Inflammatory macrophage treated with lipopolysaccharide for 4 hours (primary cell): ENCODE data around the gene TRIP4.
"Not testable (repeated sequence)": the region's sequence is repeated elsewhere in the genome, so short reads cannot be mapped to it uniquely, and the experiment has no call there.

Experiments
- DNase-seq: peaks from one replicate; pipeline ENCODE4 v3.0.0-alpha.2; 2020

TRIP4 gene

GRCh38 chr15:64387562-64388168 lies at the start of gene TRIP4:
Gene TRIP4 (plus strand): TSS chr15:64387836. CDS start chr15:64387864, 28 bp downstream.
- DNase-seq = peak; percentile 98

GRCh38 chr15:64340355-64340754 lies 47.3 kb upstream of the TRIP4 start:
- no peak for DNase-seq

GRCh38 chr15:64341961-64342360 lies 45.7 kb upstream of the TRIP4 start:
- DNase-seq = no peak

GRCh38 chr15:64343222-64343621 lies 44.4 kb upstream of the TRIP4 start:
- DNase-seq = no peak

GRCh38 chr15:64343841-64344240 lies 43.8 kb upstream of the TRIP4 start:
- DNase-seq = no peak

GRCh38 chr15:64344651-64345294 lies 42.9 kb upstream of the TRIP4 start:
- peak; percentile 4 for DNase-seq

GRCh38 chr15:64346242-64346641 lies 41.4 kb upstream of the TRIP4 start:
- DNase-seq = not testable (repeated sequence)

- no peak for DNase-seq
Observed at GRCh38 chr15:64348455-64348854, 39.2 kb upstream of the TRIP4 start.

- DNase-seq = no peak
Observed at GRCh38 chr15:64349375-64349774, 38.3 kb upstream of the TRIP4 start.

GRCh38 chr15:64351265-64351664 lies 36.4 kb upstream of the TRIP4 start:
- DNase-seq = no peak

- DNase-seq = no peak
Observed at GRCh38 chr15:64354688-64355344, 32.8 kb upstream of the TRIP4 start.

GRCh38 chr15:64355348-64355943 lies 32.2 kb upstream of the TRIP4 start:
- DNase-seq = peak; percentile 23

- peak; percentile 98 for DNase-seq
Observed at GRCh38 chr15:64355944-64356709, 31.5 kb upstream of the TRIP4 start, which contains the start of gene CSNK1G1. Gene CSNK1G1 (minus strand): TSS chr15:64356173. CDS start chr15:64300499, 55,674 bp downstream.

- DNase-seq = no peak
Observed at GRCh38 chr15:64356710-64357040, 31.0 kb upstream of the TRIP4 start.

GRCh38 chr15:64361259-64361658 lies 26.4 kb upstream of the TRIP4 start:
- DNase-seq = no peak

- no peak for DNase-seq
Observed at GRCh38 chr15:64369078-64369607, 18.5 kb upstream of the TRIP4 start.

- not testable (repeated sequence) for DNase-seq
Observed at GRCh38 chr15:64371383-64371782, 16.3 kb upstream of the TRIP4 start.

GRCh38 chr15:64373360-64373759 lies 14.3 kb upstream of the TRIP4 start:
- DNase-seq = no peak

GRCh38 chr15:64379216-64379960 lies 8.2 kb upstream of the TRIP4 start:
- DNase-seq = no peak

- not testable (repeated sequence) for DNase-seq
Observed at GRCh38 chr15:64380130-64380870, 7.3 kb upstream of the TRIP4 start.
